Activated gamma-delta T cell treated with anti-CD3 and anti-CD28 coated beads, Interleukin-2, amount 50 U/mL, for 16 hours (primary cell): ENCODE data around the gene NTF3.

Source experiments
- DNase-seq: peaks from one replicate; pipeline ENCODE4 v3.0.0-alpha.2; 2020; ENCODE audit warnings: low read depth

NTF3 gene

GRCh38 chr12:5459051-5459782 is 27.3 kb downstream of the NTF3 start:
- DNase-seq, result no peak

DNA sequence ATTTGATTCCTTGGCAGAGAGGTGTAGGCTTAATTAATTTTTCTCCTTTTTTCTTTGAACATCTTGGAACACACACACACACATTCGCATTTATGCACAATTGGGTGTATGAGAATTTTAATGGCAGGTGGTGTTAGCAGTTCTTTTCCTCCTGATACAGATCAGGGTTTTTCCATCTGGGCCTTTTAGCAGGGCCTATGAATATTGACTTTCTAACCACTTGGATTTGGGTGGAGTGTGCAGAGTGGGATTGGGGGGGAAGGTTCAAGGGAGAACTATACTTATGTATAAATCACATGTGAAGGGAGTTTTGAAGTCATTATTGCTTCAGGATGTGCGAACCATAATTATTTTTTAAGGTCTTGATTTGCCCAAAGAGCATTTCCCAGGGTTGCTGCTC is 28.9 kb downstream of the NTF3 start:
- DNase-seq, result no peak

GRCh38 chr12:5461966-5462365 is 30.1 kb downstream of the NTF3 start:
- no peak for DNase-seq

- no peak for DNase-seq
Observed at GRCh38 chr12:5464096-5464495, 32.2 kb downstream of the NTF3 start.

GRCh38 chr12:5465384-5465783 is 33.5 kb downstream of the NTF3 start:
- no peak for DNase-seq

DNA sequence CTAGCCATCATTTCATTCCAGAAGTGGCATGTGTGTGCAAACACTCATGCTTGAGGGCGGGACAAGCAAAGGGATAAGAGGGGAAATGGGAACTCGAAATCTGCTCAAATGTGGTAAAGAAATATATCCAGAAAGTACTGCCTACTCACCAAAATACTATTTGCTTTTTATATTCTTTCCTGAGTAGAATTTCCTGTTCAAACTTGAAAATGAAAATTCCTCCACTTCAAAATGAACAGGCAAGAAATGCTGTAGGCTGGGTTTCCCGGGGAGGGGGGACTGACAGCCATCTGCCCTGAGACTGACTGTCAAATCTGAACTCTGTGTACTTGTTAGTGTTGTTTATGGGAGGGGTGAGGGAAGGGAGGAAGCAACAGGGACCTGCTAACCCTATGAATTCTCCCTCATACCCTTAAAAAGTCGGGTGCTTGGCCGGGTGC is 34.6 kb downstream of the NTF3 start:
- no peak for DNase-seq

DNA sequence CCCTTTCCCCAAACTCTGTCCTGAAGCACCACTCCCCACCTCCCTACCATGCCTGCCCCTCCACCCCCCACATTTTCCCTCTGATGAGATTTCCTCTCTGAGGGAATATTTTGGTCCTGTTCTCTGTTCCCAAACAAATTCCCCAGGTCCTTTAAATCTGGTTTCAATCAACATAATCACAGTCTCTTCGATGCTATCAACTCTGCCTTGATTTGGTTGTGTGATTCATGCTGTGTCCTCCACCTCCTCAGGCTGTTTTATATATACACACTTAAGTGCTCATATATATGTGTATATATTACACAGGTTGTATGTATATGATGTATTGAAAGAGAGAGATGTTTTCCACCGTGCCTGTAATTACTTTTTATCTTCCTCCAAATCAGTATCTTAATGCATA is 36.0 kb downstream of the NTF3 start:
- no peak for DNase-seq

DNA sequence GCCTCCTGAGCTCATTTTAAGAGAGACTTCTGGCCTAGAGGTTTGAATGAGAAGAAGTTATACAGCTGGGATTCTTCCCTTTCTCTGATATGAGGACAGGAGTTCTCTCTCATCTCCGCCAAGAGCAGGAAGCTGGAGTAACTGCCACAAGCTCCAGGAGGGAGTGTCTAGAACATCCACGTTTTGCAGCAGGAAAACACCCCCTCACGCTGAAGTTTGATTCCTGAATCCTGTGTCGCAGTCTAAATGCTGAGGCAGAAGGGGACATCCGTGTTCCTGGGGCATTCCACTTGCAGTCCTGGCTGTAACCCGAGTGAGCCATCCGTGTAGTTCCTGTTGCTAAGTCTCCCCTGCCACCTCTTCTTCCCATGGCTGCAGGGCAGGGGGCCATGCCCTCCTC is 38.3 kb downstream of the NTF3 start:
- no peak for DNase-seq

DNA sequence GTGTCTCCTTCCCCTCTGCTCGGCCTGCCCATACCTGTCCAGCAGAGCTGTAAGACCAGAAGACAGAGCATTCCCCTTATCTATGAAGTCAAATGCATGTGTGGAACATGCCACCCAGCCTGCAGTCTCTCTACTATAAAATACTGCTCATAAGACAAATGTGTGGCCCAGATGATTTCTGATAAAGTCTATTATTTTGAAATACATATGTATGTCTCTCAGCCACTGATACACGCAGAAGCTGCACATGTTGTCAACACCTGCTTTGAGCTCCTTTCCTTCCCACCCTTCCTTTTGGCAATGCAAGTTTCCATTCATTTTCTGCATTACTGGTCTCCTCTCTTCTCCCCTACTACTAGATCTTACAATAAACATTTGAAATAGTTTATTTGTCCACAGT is 38.8 kb downstream of the NTF3 start:
- no peak for DNase-seq

GRCh38 chr12:5473076-5473782 is 41.3 kb downstream of the NTF3 start:
- DNase-seq, result no peak

DNA sequence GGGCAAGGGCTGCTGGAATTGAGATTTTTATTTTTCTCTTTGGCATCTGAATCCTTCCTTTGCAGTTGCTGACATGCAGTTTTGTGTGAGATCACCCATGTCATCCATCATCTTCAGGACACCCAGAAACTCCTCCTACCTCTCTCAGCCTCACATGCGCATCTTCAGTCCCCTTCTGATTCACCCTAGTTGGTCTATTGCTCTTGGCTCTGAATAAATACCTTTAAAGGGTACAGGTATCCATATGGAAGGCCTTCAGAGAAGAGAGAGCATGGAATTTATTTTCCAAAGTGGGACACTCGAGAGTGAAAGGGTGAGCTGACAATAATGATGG is 41.8 kb downstream of the NTF3 start:
- DNase-seq, result no peak

- no peak for DNase-seq
Observed at GRCh38 chr12:5476356-5476755, 44.4 kb downstream of the NTF3 start.

DNA sequence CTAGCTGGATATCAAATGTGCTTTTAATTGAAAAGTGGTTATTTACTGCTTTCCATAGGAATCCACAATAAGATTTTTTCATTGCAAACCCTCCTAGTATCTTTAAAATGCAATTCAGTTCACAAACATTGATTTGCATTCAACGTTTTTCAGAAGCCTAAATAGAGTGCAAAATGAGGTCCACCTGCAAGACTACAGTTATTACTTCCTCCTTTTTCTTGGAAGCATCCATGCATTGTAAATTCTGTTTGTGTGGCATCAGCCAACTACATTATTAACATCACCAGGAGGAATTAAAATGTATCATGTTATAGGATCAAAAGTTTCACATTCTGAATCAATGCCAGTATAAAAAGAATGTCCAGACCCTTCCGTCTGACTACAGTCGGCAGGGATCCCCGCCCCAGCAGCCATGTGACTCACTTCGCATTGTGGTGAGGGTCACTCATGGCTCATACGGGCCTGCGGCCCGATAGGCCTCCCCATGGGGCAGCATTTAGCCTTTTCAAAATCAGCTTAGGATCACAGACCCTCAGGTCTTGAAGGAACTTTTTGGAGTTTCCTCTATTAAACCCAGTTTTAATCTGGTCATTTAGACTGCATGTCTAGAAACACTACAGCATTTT is 46.3 kb downstream of the NTF3 start:
- no peak for DNase-seq

- no peak for DNase-seq
Observed at GRCh38 chr12:5479761-5480160, 47.9 kb downstream of the NTF3 start.

DNA sequence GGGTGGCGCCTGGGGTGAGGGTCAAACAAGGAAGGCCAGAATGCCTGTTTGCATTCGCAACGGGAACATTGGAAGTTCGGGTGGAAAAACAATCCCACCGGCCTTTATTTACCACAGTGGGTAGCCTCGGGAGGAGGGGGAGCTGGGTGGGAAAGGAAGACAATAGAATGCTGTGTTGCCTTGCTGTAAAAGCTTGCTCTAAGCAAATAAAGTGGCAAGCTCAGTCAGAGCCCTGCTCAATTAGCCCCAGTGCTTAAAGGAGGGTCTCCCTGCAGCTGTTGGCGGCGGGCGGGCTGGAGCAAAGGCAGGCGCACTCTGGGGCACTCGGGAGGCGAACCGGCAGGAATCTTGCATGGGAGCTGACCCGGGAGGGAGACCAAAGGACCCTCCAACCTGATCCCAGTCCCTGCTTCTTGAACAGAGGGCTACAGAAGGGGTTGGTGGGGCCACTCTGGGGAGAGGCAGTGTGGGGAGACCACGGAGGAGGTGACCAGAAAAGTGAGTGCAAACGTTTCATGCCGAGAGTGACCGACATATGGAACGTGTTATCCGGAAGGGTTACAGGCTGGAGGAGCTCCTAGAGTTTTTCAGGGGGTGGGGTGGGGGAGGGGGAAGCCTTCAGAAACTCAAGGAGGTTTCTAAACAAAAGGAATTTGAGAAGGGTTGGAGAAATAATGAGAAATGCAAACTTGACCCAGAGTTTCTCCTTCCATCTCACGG is 48.5 kb downstream of the NTF3 start:
- DNase-seq, result no peak

GRCh38 chr12:5480938-5481303 is 49.0 kb downstream of the NTF3 start:
- DNase-seq, result no peak

GRCh38 chr12:5481645-5482044 is 49.7 kb downstream of the NTF3 start:
- DNase-seq, result no peak

DNA sequence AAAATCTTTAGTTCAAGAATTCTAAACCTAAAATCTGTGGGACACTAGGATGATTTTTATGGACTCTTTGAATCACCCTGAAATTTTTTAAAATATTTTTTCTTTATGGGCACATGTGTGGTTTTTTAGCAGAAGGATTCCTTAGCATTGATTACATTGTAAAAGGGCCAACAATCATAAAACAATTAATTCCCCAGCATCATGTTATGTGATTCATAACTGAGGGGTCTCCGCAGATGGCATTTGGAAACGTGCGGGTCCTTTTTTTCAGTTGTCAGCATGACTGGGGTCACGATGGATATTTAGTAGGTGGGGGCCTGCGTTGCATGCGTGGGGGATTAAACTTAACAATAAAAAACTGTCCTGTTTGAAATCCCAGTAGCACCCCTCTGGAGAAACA is 52.5 kb downstream of the NTF3 start:
- DNase-seq, result no peak

GRCh38 chr12:5485454-5485853 is 53.5 kb downstream of the NTF3 start:
- DNase-seq, result no peak

GRCh38 chr12:5487076-5487475 is 55.2 kb downstream of the NTF3 start:
- DNase-seq, result no peak

GRCh38 chr12:5487948-5488625 is 56.2 kb downstream of the NTF3 start:
- DNase-seq, result no peak

- DNase-seq, result no peak
Observed at GRCh38 chr12:5488626-5488955, 56.7 kb downstream of the NTF3 start.
